SHP77 treated with DMSO at 0.1 percent for 48 hours (cell line): ENCODE data around the gene CELF5.
"Not testable (repeated sequence)": the region's sequence is repeated elsewhere in the genome, so short reads cannot be mapped to it uniquely, and the experiment has no call there.

Source experiments
- DNase-seq: peaks from one replicate; lab custom pipeline; 2025; lab: John Stamatoyannopoulos, UW

Gene CELF5

DNA sequence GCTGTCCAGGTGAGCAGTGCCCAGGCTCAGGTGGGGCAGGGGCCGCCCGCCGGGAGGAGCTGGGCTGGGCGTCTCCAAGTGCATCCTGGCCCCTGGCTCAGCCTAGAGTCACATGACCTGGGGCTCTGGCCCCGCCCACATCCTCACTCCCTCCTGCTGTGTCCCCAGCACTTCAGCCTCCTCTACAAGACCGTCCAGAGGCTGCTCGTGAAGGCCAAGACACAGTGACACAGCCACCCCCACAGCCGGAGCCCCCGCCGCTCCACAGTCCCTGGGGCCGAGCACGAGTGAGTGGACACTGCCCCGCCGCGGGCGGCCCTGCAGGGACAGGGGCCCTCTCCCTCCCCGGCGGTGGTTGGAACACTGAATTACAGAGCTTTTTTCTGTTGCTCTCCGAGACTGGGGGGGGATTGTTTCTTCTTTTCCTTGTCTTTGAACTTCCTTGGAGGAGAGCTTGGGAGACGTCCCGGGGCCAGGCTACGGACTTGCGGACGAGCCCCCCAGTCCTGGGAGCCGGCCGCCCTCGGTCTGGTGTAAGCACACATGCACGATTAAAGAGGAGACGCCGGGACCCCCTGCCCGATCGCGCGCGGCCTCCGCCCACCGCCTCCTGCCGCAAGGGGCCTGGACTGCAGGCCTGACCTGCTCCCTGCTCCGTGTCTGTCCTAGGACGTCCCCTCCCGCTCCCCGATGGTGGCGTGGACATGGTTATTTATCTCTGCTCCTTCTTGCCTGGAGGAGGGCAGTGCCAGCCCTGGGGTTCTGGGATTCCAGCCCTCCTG, 16.8 kb upstream of the CELF5 start:
- DNase-seq: no peak

DNA sequence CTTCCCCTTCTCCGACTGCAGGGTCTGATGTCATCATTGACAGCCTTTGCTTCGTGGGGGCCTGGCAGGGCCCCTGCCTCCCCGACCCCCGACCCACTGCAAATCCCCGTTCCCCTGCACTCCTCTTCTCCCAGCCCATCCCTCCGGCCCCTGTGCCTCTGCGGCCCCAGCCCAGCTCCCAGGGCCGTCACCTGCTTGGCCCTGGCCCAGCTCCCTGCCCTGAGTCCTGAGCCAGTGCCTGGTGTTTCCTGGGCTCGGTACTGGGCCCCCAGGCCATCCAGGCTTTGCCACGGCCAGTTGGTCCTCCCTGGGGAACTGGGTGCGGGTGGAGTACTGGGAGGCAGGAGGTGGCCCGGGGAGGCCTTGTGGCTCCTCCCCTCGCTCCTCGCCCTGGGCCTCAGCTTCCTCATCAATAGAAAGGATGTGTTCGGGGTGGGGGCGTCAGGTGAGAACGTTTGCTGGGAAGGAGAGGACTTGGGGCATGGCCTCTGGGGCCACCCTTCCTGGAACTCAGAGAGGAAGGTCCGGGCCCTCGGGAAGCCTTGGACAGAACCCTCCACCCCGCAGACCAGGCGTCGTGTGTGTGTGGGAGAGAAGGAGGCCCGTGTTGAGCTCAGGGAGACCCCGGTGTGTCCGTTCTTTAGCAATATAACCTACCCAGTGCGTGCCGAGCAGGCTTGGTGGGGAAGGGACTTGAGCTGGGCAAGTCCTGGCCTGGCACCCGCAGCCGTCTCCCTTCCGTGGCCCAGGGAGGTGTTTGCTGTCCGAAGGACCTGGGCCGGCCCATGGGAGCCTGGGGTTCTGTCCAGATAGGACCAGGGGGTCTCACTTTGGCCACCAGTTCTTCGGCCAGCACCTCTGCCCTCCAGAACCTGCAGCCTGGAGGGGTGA, 15.9 kb upstream of the CELF5 start:
- no peak for DNase-seq

DNA sequence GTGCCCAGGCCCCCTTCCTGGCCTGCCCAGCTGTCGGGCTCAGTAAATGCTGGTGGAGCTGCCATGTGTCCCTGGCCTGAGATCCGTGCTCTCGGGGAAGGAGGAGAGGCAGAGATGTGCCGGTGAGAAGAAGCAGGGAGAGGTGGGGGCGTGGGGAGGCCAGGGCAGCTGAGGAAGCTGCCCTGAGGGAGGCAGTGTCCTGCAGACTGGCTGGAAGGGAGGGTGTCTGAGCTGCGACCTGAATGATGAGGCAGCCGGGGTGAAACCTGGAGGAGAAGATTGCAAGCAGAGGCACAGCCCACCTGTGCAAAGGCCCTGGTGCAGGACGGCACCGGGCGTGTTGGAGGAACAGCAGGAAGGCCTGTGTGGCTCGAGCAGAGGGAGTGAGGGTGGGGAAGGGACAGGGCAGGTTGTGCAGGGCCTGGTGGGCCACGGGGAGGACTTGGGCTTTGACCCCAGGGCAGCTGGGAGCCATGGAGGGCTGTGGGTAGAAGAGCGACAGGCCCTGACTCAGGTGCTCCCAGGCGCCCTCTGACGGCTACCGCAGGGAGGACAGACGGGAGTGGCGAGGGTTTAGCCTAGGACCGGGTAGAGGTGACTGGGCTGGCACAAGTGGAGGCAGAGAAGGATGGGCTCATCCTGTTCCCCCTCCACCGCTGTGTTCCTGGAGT, 14.0 kb upstream of the CELF5 start:
- DNase-seq: no peak

DNA sequence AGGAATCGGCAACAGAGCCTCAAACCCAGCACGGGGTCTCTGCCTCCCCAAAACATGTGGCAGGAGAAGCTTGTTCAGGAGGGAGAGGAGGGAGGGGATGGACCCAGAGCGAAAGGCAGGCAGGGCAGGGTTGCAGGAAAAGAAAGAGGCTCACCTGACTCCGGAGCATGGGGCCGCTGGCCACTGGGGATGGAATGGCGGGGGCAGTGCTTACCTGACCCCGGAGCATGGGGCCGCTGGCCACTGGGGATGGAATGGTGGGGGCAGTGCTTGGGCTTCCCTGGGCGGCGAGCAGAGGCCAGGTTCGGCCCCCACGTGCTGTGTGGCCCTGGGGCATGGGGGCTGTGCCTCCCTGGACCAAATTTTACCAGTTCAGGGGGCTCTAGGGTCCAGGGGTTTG, 13.3 kb upstream of the CELF5 start:
- no peak for DNase-seq

DNA sequence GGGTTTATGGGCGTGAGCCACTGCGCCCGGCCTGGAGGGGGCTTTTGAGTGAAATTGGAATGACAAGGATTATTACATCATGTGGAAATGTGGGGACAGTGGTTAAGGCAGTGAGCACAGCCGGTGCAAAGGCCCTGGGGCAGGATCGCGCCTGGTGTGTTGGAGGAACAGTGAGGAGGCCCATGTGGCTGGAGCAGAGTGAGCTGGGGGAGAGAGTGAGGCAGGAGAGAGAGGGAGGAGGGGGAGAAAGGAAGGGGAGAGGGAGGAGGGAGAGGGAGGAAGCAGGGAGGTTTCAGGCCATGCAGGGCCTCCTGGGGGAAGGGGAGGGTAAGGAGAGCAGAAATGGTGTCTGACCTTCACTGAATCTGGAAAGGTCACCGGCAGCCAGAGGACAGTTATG, 11.3 kb upstream of the CELF5 start:
- DNase-seq: no peak

DNA sequence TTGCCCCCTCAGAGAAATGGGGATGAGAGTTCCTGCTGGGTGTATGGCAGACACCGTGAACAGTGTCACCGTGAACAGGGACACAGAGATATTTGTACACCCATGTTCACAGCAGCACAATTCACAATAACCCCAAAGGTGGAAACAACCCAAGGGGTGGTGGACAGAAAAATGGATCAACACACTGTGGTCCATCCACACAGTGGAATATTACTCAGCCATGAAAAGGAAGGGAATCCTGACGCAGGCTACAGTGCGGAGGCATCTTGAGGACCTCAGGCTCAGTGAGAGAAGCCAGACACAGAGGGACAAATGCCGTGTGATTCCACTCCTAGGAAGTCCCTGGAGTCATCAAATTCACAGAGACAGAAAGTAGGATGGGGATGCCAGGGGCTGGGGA, 7.6 kb upstream of the CELF5 start:
- DNase-seq: no peak

DNA sequence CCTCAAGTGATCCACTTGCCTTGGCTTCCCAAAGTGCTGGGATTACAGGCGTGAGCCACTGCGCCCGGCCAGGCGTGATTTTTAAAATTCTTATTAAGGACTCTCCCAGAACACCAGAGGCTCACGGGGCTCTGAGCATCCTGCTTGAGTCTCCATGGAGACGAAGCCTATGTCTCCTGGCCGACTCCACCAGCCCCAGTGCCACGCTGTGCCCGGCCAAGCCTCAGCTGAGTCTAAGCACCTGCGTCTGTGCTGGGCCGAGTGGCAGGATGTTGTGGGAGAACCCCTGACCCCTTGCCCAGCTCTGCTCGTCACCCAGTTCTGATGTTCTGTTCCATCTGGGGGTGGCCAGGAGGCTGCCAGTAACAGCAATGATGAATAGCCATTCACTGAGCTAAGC, 3.9 kb upstream of the CELF5 start:
- DNase-seq: no peak

DNA sequence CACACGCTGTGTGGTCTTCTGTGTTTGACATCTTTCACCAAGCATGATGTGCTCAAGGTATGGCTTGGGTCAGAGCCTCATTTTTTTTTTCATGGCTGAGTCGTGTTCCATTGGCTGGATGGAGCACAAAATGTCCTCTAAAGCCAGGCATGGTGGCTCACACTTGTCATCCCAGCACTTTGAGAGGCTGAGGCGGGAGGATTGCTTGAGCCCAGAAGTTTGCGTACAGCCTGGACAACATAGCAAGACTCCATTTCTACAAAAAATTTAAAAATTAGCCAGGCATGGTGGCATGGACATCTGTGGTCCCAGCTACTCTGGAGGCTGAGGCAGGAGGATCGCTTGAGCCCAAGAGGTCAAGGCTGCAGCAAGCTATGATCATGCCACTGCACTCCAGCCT, 2.9 kb upstream of the CELF5 start:
- not testable (repeated sequence) for DNase-seq

DNA sequence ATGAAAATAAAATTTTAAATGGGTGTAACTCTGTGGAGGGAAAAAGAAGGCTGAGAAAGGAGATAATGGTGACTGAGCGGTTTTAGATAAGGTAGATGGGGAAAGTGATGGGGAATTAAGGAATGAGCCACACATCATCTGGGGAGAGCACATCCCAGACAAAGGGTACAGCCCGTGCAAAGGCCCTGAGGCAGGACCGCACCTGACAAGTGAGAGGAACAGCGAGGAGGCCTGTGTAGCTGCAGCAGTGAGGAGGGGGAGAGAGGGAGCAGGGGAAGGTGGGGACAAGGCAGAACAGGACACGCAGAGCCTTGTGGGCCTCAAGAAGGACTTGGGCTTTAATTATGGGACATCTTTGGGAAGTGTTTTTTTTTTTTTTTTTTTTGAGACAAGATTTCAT, 1.8 kb upstream of the CELF5 start:
- no peak for DNase-seq

DNA sequence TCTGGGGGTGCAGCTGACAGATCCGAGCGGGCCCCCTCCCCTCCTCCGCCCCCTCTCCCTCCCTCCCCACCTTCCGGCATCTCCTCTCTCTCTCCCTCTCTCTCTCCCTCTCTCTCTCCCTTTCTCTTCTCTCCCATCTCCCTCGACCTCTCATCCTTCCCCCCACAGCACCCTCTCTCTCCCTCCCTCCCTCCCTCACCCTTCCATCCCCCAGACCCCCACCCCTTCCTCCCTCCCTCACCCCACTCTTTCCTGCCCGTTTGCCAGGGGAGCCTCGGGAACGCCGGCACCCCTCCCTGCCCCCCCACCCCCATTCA, 666 bp downstream of the CELF5 start:
- no peak for DNase-seq

DNA sequence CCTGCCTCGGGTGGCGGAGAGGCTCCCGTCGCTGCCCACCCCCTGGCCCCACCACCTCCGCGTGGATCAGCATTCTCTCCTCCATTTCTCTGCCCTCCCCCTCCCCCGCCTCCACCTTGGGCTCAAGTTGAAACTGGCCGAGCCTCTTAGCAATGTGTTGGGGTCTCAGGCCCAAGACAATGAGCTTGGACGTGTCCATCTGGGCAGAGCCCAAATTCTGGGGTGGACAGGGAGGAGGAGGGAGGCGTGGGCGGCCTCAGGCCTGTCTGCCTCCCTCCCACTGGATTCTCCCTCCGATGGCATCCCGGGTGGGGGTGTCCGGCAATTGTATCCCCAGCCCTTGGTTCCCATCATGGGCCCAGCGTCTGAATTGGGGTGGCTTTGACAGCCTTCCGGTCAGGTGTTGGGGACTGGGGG, 1.2 kb downstream of the CELF5 start:
- DNase-seq: no peak

DNA sequence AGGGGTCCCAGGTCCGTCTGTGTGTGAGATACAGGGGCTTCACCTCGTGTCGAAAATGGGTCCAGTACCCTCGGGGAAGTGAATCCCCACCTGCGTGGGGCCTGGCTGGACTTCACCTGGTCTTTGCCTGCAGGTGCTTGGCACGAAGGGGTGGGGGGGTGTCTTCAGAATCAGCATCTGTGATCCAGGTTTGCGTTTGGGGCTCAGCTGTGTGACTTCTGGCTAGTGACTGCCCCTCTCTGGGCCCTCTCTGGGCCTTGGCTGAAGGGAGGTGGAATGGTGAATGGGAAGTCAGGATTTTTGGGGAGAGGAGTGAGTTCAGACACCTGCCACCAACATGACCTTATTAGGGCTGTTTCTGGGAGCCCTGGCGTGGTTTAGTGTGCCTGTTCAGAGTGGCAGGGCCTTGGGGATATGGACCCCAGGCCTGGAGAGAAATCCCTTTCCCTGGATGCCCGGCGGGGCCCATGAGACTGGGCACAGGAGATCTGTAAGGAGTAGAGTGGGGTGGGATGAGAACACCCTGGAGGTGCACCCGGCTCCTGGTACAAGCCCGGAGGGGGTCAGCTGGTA, 2.7 kb downstream of the CELF5 start:
- no peak for DNase-seq

DNA sequence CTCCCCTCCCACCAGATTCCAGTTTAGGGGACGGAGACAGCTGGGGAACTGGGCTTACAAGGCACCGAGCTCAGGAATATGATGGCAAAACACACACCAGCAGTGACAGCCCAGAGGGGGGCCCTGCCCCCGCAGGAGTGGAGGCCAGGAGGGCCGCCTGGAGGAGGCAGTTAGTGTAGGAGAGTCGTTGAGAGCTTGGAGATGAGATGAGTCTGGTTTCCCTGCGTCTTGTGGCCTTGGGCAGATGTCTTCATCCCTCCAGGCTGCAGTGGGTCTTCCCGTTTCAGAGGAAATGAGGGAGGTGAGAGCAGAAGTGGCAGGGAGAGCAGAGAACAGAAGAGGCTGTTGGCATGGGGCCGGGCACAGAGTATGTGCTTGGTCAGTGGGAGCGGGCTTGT, 4.9 kb downstream of the CELF5 start:
- DNase-seq: no peak

DNA sequence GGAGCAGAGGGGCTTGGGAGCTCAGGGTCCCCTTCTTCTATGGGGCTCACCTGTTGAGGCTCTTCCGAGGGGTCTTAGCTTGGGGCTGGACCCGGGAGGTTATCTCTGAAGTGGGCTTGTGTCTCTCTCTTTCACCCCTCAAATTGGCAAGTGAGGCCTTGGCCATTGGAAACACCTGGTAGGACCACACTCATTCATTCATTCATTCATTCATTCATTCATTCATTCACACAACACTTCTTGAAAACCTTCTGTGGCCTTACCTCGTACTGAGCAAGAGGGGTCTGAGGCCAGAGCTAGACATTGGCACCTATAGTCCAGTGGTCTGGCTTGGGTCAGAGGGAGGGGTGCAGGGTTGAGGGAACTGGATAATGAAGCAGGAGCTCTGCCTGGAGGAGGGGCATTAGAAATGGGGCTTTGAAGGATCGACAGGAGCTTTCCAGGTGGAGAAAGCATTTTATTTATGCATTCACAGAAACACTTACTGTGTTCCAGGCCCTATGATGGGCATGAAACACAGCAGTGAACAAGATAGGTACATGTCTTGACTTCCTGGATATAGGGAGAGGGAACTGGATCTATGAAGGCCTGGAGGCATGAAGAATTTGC, 5.5 kb downstream of the CELF5 start:
- no peak for DNase-seq

DNA sequence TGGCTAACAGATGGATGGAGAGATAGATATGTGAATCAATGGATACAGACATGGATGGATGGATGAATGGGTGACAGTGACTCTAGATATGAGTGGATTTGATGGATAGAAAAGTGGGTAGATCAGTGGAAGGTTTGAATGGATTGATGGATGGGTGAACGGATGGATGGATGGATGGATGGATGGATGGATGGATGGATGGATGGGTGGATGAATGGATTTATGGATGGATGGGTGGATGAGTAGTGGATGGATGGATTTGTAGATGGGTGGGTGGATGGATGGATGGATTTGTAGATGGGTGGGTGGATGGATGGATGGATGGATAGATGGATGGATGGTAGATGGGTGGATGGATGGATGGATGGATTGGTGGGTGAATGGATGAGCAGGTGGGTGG, 6.8 kb downstream of the CELF5 start:
- no peak for DNase-seq

DNA sequence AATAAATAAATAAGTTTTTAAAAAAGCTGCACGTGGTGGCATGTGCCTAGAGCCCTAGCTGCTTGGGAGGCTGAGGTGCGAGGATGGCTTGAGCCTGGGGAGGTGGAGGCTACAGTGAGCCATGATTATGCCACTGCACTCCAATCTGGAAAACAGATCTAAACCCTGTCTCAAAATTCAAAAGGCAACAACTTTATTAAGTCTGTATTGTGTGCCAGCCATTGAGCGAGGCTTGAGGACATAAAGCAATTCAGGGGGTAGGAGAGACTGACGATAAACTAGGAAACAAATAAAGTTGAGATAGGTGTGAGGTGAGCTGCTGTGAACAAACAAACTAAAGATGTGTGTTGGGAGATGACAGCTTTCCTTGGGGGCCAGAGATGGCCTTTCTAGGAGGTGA, 8.7 kb downstream of the CELF5 start:
- DNase-seq: no peak

DNA sequence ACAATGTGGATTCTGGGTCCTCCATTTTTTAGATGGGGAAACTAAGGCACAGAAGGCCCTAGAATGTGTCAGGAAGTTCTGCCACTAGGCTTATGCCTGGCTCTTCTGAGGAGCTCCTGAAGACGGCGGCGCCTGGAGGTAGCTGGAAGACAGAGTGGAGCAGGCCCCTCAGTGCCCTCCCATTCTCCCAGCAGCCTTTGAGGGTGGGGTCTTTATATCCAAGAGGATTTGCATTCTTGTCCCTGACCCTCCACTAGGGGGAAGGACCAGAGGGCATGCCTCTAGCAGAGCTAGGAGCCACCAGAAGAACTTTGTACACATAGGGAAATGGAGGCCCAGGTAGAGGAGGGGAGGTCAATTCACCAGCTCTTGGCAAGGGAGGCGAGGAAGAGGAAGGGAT, 9.4 kb downstream of the CELF5 start:
- no peak for DNase-seq

DNA sequence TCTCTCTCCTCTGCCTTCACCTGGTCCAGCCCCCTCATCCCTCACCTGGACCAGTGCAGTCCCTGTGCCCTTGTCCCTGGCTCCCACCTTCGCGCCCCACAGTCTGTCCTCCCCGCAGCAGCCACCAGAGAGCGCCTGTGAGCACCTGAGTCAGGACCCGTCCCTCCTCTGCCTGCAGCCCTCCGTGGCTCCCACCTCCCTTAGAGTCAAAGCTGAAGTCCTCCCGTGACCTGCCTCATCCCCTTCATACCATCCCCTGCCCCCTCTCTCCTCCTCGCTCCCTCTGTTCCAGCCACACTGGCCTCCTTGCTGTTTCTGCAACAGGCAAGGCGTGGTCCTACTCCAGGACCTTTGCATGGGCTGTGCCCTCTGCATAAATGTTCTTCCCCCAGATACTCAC, 10.3 kb downstream of the CELF5 start:
- no peak for DNase-seq

DNA sequence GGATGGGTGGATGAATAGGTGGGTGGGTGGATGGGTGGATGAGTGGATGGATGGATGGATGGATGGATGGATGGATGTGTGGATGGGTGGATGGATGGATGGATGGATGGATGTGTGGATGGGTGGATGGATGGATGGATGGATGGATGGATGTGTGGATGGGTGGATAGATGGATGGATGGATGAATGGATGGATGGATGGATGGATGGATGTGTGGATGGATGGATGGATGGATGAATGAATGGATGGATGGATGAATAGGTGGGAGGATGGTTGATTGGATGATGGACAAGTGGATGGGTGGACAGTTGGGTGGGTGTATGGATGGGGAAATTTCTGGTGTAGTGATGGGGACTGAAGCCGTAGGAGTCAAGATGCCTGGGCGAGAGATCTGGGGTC, 11.1 kb downstream of the CELF5 start:
- not testable (repeated sequence) for DNase-seq

DNA sequence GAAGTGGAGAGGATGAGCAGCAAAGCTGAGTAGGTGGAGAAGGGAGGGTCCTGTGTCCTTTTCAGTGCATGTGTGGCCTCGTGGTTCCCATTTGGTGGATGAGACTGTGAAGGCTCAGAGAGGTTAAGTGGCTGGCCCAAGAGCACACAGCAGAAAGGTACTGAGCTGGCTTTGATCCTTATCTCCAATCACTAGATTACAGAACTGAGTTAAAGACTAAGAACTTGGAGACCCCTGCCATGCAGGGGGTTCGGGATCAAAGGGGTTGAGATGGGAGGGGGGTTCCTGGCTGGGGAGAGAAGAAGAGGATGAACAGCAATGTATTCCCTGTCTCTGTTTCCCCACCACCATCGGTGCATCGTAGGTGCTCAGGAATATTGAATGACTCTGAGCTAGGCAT, 11.8 kb downstream of the CELF5 start:
- no peak for DNase-seq

DNA sequence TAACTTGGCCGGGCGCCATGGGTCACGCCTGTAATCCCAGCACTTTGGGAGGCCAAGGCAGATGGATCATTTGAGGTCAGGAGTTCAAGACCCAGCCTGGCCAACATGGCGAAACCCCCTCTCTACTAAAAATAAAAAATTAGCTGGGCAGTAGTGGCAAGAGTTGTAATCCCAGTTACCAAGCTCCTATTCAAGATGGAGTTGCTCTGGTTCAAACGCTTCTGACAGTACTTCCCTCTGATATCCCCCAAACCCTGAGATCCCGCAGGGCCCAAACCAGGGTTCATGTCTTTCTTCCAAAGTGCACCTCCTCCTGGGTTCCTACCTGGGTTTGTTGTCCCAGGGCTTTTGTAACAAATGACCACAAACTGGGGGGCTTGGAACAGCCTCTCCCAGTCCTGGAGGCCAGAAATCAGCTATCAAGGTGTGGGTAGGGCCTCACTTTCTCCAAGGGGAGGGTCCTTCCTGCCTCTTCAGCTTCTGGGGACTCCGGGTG, 13.7 kb downstream of the CELF5 start:
- DNase-seq: no peak

DNA sequence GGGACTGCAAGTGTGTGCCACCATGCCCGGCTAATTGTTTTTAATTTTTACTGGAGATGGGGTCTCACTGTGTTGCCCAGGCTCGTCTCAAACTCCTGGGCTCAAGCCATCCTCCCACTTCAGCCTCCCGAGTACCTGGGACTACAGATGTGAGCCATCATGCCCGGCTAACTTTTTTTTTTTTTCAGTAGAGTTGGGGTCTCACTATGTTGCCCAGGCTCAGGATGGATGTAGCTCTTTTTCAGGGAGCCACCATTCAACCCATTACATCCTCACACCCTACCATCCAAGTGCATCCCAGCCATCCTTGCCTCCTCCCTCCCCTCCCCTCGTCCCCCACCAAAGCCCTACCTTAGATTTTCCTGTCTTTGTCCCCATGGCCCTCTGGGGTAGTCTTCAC, 14.9 kb downstream of the CELF5 start:
- DNase-seq: no peak
